D721Med (cell line): ENCODE results near the gene MYO1H.

ENCODE experiments used
- DNase-seq: peaks from one replicate; pipeline ENCODE4 v3.0.0; 2011; ENCODE audit warnings: low spot score; ENCODE audit not compliant: insufficient read length
- FAIRE-seq: peaks from 2 replicates; lab custom pipeline; 2011; peaks lifted over from hg19 to GRCh38; lab: Jason Lieb, UNC
- TF ChIP-seq, protein P1 (sequence below): IDR thresholded peaks from 2 replicates; pipeline ENCODE4 v1.5.1; 2012; ENCODE audit warnings: mild to moderate bottlenecking, control low read depth; ENCODE audit not compliant: insufficient read depth; ENCODE audit errors: missing control alignments

MYO1H gene

DNA sequence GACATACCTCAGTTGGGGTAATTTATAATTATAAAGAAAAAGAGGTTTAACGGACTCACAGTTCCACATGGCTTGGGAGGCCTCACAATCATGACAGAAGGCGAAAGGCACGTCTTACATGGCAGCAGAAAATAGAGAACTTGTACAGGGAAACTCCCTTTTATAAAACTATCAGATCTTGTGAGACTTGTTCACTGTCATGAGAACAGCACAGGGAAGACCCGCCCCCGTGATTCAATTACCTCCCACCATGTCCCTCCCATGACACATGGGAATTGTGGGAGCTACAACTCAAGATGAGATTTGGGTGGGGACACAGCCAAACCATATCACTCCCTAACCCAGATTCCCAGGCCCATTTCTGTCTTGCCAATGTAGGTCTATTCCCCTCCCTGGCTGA lies 22.1 kb downstream of the MYO1H start:
- DNase-seq (no peak), FAIRE-seq (no peak)
- TF ChIP-seq, protein P1, sequence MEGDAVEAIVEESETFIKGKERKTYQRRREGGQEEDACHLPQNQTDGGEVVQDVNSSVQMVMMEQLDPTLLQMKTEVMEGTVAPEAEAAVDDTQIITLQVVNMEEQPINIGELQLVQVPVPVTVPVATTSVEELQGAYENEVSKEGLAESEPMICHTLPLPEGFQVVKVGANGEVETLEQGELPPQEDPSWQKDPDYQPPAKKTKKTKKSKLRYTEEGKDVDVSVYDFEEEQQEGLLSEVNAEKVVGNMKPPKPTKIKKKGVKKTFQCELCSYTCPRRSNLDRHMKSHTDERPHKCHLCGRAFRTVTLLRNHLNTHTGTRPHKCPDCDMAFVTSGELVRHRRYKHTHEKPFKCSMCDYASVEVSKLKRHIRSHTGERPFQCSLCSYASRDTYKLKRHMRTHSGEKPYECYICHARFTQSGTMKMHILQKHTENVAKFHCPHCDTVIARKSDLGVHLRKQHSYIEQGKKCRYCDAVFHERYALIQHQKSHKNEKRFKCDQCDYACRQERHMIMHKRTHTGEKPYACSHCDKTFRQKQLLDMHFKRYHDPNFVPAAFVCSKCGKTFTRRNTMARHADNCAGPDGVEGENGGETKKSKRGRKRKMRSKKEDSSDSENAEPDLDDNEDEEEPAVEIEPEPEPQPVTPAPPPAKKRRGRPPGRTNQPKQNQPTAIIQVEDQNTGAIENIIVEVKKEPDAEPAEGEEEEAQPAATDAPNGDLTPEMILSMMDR: no peak

DNA sequence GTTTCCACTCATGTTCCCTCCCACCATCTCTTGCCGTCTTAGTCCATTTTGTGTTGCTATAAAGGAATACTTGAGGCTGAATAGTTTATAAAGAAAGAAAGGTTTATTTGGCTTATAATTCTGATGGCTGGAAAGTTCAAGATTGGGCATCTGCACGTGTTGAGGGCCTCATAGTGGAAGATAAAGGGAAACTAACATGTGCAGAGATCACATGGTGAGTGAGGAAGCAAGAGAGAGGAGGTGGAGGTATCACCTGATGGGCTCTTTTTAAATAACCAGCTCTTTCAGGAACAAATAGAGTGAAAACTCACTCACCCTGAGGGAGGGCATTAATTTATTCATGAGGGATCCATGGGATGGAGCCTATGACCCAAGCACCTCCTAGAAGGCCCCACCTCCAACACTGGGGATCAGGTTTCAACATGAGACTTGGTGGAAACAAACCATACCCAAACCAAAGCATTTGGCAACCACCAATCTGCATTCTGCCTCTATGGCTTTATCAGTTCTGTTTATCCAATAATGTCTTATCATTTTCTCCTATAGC lies 29.5 kb downstream of the MYO1H start:
- TF ChIP-seq, protein P1: no peak
- DNase-seq (no peak), FAIRE-seq (no peak)

DNA sequence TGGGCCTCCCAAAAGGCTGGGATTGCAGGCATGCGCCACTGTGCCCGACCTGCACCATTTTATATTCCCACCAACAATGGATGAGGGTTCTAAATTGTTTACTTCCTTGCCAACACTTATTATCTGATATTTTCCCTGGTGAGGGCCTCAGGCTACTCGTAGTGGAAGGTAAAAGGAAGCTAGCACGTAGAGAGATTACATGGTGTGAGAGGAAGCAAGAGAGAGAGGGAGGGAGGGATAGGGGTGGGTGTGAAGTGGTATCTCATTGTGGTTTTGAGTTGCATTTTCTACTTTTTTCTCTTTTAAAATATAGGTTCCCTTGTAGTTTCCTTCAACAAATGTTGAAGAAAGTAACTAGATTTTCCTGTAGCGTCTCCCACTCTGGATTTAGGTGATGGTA lies 30.9 kb downstream of the MYO1H start:
- DNase-seq (no peak), FAIRE-seq (no peak)
- TF ChIP-seq, protein P1: no peak

DNA sequence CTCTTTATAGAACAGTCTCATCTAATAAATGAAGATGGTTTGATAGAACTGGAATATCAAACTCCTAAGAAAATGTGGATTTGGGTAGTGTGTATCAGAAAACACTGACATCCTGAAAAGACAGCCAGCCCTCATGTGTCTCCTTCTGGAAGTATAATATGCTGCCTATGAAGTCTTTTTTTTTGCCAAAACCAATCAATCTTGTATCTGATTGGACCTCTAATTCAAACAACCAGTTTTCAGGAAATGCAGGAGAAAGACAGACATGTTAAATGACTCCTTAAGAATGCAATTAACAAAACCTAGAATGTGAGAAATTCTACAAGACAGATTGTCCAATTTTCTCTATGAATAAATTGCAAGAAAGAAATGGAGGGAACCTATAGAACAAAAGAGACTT lies 34.3 kb downstream of the MYO1H start:
- DNase-seq (no peak), FAIRE-seq (no peak)
- TF ChIP-seq, protein P1: no peak

DNA sequence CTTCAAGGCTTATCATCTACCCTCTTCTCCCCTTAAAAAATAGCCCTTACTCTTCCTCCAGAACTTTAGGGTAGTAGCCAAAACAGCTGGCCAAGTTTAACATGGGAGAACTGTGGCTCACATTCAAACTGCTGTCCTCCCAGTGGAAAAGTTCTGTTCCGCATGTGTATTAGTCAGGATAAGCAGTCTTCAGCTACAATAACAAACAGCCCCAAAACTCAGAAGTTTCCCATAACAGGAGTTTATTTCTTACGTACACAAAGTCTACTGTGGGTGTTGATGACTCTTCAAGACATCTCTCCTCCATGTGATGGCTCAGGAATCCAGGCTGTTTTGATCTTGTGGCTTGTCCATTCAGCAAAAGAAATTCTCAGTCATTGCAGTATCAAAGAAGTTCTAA lies 35.5 kb downstream of the MYO1H start:
- no peak for DNase-seq
- TF ChIP-seq, protein P1: no peak
- no peak for FAIRE-seq

DNA sequence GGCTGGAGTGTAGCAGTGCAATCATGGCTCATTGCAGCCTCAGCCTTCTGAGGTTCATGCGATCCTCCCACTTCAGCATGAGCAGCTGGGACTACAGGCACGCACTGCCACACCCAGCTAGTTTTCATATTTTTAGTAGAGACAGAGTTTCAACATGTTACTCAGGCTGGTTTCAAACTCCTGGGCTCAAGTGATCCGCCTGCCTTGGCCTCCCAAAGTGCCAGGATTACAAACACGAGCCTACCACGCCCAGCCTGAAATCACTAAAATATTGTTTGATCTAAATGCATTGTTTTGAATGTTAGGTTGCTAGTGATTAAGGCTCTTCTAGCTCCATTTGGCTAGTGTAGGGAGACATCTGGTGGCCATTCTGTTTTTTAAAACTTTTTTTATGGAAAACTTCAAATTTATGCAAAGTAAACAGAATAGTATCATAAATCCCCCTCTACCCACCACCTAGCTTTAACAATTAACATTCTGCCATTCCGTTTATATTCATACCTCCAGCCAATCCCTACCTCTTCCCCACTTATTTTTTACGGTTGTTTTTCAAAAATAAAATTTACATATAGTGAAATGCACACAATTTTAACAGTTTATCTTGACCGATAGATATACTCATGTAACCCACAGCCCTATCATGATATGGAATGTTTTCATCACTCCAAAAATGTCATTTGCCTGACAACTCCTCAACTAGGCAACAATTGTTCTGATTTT lies 37.8 kb downstream of the MYO1H start:
- DNase-seq (peak; percentile 29), FAIRE-seq (no peak)
- TF ChIP-seq, protein P1: peak; percentile 66

DNA sequence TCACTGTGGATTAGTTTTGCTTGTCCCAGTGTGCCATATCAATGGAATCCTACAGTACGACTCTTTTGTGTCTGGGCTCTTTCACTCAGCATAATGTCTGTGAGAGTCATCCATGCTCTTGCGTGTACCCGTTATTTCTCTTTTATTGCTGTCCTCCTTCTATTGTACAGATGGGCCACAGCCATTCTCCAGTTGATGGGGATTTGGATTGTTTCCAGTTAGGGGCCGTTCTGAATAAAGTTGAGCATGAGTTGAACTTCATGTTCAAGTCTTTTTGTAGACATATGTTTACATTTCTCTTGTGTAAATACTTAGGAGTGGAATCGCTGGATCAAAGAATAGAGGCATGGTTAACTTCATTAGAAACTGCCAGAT lies 38.3 kb downstream of the MYO1H start:
- TF ChIP-seq, protein P1: no peak

More for the DNA sequence above, 38.3 kb downstream of the MYO1H start:
- no peak for DNase-seq
- FAIRE-seq: no peak
